DOHH2 (cell line): Measurements from ENCODE around the gene USP34.
"Not testable (repeated sequence)": the region's sequence is repeated elsewhere in the genome, so short reads cannot be mapped to it uniquely, and the experiment has no call there.

ENCODE experiments used
- H3F3A ChIP-seq: fragments of 200-600 bp; sonication (generic), shearing (Covaris generic); 2 replicates; pipeline ENCODE4 v1.6.0; 2016; ENCODE audit warnings: antibody characterized with exemption, mild to moderate bottlenecking; ENCODE audit not compliant: control insufficient read depth, insufficient read depth
- H3K27ac ChIP-seq: fragments of 200-600 bp; sonication (generic); 2 replicates; pipeline ENCODE4 v1.5.1; 2014; ENCODE audit warnings: low read depth, mild to moderate bottlenecking, low read length, moderate library complexity
- H3K27me3 ChIP-seq: fragments of 200-600 bp; sonication (generic); 2 replicates; pipeline ENCODE4 v1.6.1; 2014; ENCODE audit warnings: mild to moderate bottlenecking, low read length, mixed read lengths; ENCODE audit not compliant: control insufficient read depth
- H3K36me3 ChIP-seq: fragments of 200-600 bp; sonication (generic); 2 replicates; pipeline ENCODE4 v1.6.1; 2014; ENCODE audit warnings: mild to moderate bottlenecking, low read length, moderate library complexity, mixed read lengths; ENCODE audit not compliant: control insufficient read depth
- H3K4me1 ChIP-seq: fragments of 200-600 bp; sonication (generic); 2 replicates; pipeline ENCODE4 v1.6.1; 2014; ENCODE audit warnings: mild to moderate bottlenecking, low read length, mixed read lengths; ENCODE audit not compliant: control insufficient read depth
- H3K4me2 ChIP-seq: fragments of 200-600 bp; sonication (generic); 2 replicates; pipeline ENCODE4 v1.6.0; 2014; ENCODE audit warnings: mild to moderate bottlenecking, low read length, moderate library complexity
- H3K4me3 ChIP-seq: fragments of 200-600 bp; sonication (generic); 2 replicates; pipeline ENCODE4 v1.5.1; 2014; ENCODE audit warnings: mild to moderate bottlenecking, low read length, mixed read lengths
- H3K79me2 ChIP-seq: fragments of 200-600 bp; sonication (generic); 2 replicates; pipeline ENCODE4 v1.6.1; 2014; ENCODE audit warnings: mild to moderate bottlenecking, low read length, mixed read lengths; ENCODE audit not compliant: control insufficient read depth
- H3K9me2 ChIP-seq: fragments of 200-600 bp; sonication (generic); replicated peaks from 2 replicates; pipeline ENCODE4 v1.6.1; 2014; ENCODE audit warnings: mild to moderate bottlenecking, low read length, mixed read lengths; ENCODE audit not compliant: control insufficient read depth
- H3K9me3 ChIP-seq: fragments of 200-600 bp; sonication (generic); 2 replicates; pipeline ENCODE4 v1.6.1; 2014; ENCODE audit warnings: antibody characterized with exemption, low read length, mixed read lengths; ENCODE audit not compliant: control insufficient read depth, insufficient read depth
- H4K20me1 ChIP-seq: fragments of 200-600 bp; sonication (generic); 2 replicates; pipeline ENCODE4 v1.6.0; 2014; ENCODE audit warnings: low read depth, mild to moderate bottlenecking, antibody characterized with exemption, low read length, moderate library complexity; ENCODE audit not compliant: control insufficient read depth, insufficient read depth
- EZH2phosphoT487 ChIP-seq: fragments of 200-600 bp; sonication (generic); IDR thresholded peaks from 2 replicates; pipeline ENCODE4 v1.6.1; 2017; ENCODE audit warnings: borderline replicate concordance, mild to moderate bottlenecking, antibody characterized with exemption, low read length, moderate library complexity, mixed read lengths
- TF ChIP-seq, protein P1 (sequence below): fragments of 200-600 bp; sonication (generic); IDR thresholded peaks from one replicate; pipeline ENCODE4 v1.5.1; 2014; ENCODE audit warnings: antibody characterized with exemption, mild to moderate bottlenecking, low read depth, low read length; ENCODE audit not compliant: poor library complexity, severe bottlenecking

USP34 gene

DNA sequence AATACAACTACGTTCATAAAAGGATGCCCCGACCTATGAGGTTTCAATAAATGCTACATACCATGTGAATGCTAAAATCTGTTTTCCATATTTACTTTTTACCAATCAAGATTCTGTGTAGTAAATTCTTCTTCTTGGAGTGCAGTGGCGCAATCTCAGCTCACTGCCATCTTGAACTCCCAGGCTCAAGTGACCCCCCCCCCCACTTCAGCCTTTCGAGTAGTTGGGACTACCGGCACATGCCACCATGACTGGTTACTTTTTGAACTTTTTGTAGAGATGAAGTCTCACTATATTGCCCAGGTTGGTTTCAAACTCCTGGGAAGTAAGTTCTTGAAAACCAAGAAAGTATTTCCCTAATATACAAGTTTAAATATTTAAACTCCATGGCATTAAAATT lies 14.4 kb upstream of the USP34 start:
- Histone ChIP-seq H4K20me1 (no peaks in the 10 kb centered on the region; the same call in 1 of the 2 replicates), H3F3A (peaks cover 45% of the 10 kb centered on the region), H3K4me2 (no peak overlapping the region), H3K9me3 (no peaks in the 10 kb centered on the region), H3K79me2 (peaks cover 39% of the 10 kb centered on the region), H3K9me2 (no peaks in the 10 kb centered on the region), H3K4me3 (no peak overlapping the region), H3K27ac (no peak overlapping the region), H3K4me1 (no peaks in the 10 kb centered on the region), H3K36me3 (peaks cover 89% of the 10 kb centered on the region), H3K27me3 (no peaks in the 10 kb centered on the region)
- no peak for TF ChIP-seq EZH2phosphoT487

DNA sequence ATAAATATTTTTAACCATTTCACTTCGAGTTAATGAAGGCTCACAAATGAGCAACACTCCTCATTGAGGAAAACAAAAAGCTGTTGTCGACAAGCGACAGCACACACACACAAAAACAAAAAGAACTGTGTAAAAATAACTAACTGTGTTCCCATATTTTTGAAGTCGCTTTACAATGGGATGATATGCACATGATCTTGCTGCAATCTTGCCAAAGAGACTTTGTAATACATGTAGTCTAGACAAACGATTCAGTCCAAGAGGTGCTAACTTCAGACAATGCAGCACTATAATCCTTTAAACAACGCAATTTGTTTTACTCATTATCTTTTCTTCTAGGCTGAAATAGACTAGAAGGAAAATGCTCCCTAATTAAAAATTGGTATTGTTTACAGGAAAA lies 7.2 kb upstream of the USP34 start:
- TF ChIP-seq EZH2phosphoT487 = no peak
- TF ChIP-seq, protein P1, sequence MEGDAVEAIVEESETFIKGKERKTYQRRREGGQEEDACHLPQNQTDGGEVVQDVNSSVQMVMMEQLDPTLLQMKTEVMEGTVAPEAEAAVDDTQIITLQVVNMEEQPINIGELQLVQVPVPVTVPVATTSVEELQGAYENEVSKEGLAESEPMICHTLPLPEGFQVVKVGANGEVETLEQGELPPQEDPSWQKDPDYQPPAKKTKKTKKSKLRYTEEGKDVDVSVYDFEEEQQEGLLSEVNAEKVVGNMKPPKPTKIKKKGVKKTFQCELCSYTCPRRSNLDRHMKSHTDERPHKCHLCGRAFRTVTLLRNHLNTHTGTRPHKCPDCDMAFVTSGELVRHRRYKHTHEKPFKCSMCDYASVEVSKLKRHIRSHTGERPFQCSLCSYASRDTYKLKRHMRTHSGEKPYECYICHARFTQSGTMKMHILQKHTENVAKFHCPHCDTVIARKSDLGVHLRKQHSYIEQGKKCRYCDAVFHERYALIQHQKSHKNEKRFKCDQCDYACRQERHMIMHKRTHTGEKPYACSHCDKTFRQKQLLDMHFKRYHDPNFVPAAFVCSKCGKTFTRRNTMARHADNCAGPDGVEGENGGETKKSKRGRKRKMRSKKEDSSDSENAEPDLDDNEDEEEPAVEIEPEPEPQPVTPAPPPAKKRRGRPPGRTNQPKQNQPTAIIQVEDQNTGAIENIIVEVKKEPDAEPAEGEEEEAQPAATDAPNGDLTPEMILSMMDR = no peak
- no peaks in the 10 kb centered on the region for H4K20me1 ChIP-seq
- H3K27ac ChIP-seq = no peak overlapping the region
- peaks cover 6% of the 10 kb centered on the region; the same call in 1 of the 2 replicates for H3K79me2 ChIP-seq
- H3K4me2 ChIP-seq = no peak overlapping the region
- peaks cover 80% of the 10 kb centered on the region for H3F3A ChIP-seq
- no peak overlapping the region for H3K4me3 ChIP-seq
- no peaks in the 10 kb centered on the region for H3K4me1 ChIP-seq
- H3K9me2 ChIP-seq = no peaks in the 10 kb centered on the region
- no peaks in the 10 kb centered on the region for H3K9me3 ChIP-seq
- H3K36me3 ChIP-seq = peaks cover 59% of the 10 kb centered on the region
- H3K27me3 ChIP-seq = no peaks in the 10 kb centered on the region

DNA sequence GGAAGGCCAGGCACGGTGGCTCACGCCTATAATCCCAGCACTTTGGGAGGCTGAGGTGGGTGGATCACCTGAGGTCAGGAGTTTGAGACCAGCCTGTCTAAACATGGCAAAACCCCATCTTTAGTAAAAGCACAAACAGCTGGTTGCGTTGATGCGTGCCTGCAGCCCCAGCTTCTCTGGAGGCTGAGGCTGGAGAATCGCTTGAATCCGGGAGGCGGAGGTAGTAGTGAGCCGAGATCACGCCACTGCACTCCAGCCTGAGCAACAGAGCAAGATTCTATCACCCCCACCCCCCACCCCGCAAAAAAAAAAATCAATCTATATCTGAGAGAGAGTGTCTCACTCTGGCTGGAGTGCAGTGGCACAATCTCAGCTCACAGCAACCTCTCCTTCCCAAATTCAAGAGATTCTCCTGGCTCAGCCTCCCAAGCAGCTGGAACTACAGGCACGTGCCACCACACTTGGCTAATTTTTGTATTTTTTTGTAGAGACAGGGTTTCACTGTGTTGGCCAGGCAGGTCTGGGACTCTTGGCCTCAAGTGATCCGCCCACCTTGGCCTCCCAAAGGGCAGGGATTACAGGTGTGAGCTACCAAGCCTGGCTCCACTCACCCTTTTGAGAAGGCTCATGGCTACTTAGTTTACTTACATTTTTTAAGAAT lies 6.2 kb upstream of the USP34 start:
- H3K4me3 ChIP-seq, H3K9me2 ChIP-seq, H4K20me1 ChIP-seq, H3K9me3 ChIP-seq, H3K27me3 ChIP-seq, H3K4me1 ChIP-seq, H3K4me2 ChIP-seq, H3K27ac ChIP-seq: not testable (repeated sequence)
- H3K36me3 ChIP-seq = peaks cover 56% of the 10 kb centered on the region
- peaks cover 71% of the 10 kb centered on the region for H3F3A ChIP-seq
- H3K79me2 ChIP-seq = peaks cover 12% of the 10 kb centered on the region

DNA sequence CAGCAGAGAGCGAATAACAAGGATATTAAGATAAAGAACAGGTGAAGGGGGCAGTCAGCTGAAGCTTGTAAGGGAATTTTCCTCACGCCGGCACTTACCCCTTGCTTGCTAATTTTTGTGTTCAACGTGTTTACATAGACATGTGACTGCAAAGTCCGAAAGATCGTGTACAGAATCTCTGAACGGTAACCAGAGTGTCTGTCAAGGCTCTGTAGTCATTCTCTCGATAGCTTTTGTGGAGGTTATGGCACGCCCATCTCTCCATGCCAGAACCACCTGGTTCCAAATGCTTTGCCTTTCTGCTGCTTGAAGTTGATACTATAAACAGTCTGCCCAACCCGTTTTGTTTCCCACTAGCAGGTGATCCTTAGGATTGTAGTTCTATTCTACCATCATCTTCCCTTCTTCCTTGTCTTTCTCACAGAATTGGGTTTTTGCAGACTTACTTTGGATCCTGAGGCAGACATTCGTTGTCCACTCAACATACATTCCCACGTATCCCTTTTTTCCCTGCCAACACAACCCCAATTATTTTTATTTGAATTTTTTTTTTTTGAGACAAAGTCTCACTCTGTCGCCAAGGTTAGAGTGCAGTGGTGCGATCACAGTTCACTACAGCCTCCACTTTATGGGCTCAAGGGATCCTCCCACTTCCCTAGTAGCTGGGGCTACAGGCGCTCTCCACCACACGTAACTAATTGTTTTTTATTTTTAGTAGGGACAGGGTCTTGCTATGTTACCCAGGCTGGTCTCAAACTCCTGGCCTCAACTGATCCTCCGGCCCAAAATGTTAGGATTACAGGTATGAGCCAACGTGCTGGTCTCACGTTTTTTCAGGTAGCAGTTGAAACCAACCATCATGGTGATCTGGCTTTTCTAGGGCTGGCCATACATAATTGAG lies 1.3 kb upstream of the USP34 start:
- Histone ChIP-seq H3K79me2 (peaks cover 54% of the 10 kb centered on the region), H3K4me1 (peaks cover 28% of the 10 kb centered on the region), H3K27ac (peak overlapping the region; percentile 87), H3K9me2 (no peaks in the 10 kb centered on the region), H3K9me3 (no peaks in the 10 kb centered on the region), H3K4me2 (peak overlapping the region; percentile 96), H3K36me3 (peaks cover 47% of the 10 kb centered on the region), H4K20me1 (no peaks in the 10 kb centered on the region), H3F3A (peaks cover 40% of the 10 kb centered on the region), H3K4me3 (peak overlapping the region; percentile 95), H3K27me3 (no peaks in the 10 kb centered on the region)
- TF ChIP-seq EZH2phosphoT487 = no peak
- TF ChIP-seq, protein P1 = no peak
